K562 (cell line): ENCODE results near the gene ZNF562. TPM values are rescaled to one million over a fixed set of nuclear protein-coding genes. Genes with fewer than 3 reads are reported as not detected.

Experiments
- ATAC-seq: fragments of 200-7000 bp; cut with Tn5 transposase; 3 replicates; pipeline ENCODE4 v1.9.1; 2020; ENCODE audit warnings: moderate library complexity
- BruUV-seq: library from RNA; stranded (reverse); fragments of 400-500 nt; replicated peaks from 2 replicates; lab custom pipeline; 2021; lab: Mats Ljungman, UMichigan
- CTCF ChIA-PET: fragments of 300-600 bp; formaldehyde crosslinking; extraction: SDS; loops from one replicate; lab custom pipeline; 2021; ENCODE audit warnings: low intra/inter-chr PET ratio; lab: Yijun Ruan, JAX
- POLR2A ChIA-PET: fragments of 300-600, 350-650 bp; sonication (Branson Sonifier 250); formaldehyde crosslinking; extraction: SDS; loops from one replicate; lab custom pipeline; 2021; ENCODE audit warnings: antibody characterized with exemption, inconsistent platforms; lab: Yijun Ruan, JAX
- DNase-seq, 4 experiments: peaks; one replicate each; pipeline versions ENCODE4 v3.0.0 to v3.0.0-alpha.2; 2011 to 2018; ENCODE audit warnings: low spot score in 3 of 4, mixed read lengths in 3 of 4; ENCODE audit errors: extremely low read depth in 1 of 4
- FAIRE-seq: peaks from 2 replicates; lab custom pipeline; 2011; peaks lifted over from hg19 to GRCh38; lab: Jason Lieb, UNC
- H2AFZ ChIP-seq: 2 replicates; pipeline ENCODE4 v1.6.0; 2011; ENCODE audit warnings: low read depth, low read length, control low read depth, inconsistent platforms
- H3K27ac ChIP-seq: fragments of 200-600 bp; 3 replicates; pipeline ENCODE4 v1.8.0; 2011; ENCODE audit warnings: low read depth, mild to moderate bottlenecking, control low read depth, inconsistent platforms, low read length, moderate library complexity, mixed read lengths; ENCODE audit errors: extremely low read depth
- H3K27me3 ChIP-seq, 2 experiments: fragments of 300-600 bp in 1 of 2; 2 replicates in 1 of 2; 3 replicates in 1 of 2; pipeline versions ENCODE4 v1.6.0 to v1.8.0; 2011; ENCODE audit warnings: inconsistent platforms in 2 of 2, low read length in 2 of 2, mild to moderate bottlenecking in 1 of 2, mixed read lengths in 1 of 2, moderate library complexity in 1 of 2; ENCODE audit not compliant: control insufficient read depth in 2 of 2, insufficient read depth in 2 of 2
- H3K36me3 ChIP-seq: fragments of 300-600 bp; 3 replicates; pipeline ENCODE4 v1.8.0; 2011; ENCODE audit warnings: mild to moderate bottlenecking, low read length, inconsistent platforms; ENCODE audit not compliant: control insufficient read depth, insufficient read depth
- H3K4me1 ChIP-seq, 2 experiments: fragments of 200-600 bp in 1 of 2; replicated peaks in 1 of 2; 2 replicates in 1 of 2; 3 replicates in 1 of 2; pipeline versions ENCODE4 v1.5.1 to v1.8.0; 2011; ENCODE audit warnings: inconsistent platforms in 2 of 2, low read length in 2 of 2, mild to moderate bottlenecking in 1 of 2, mixed read lengths in 1 of 2, moderate library complexity in 1 of 2; ENCODE audit not compliant: control insufficient read depth in 2 of 2, insufficient read depth in 2 of 2
- H3K4me2 ChIP-seq: 2 replicates; pipeline ENCODE4 v1.6.1; 2011; ENCODE audit warnings: low read length, control low read depth, inconsistent platforms, mixed read lengths; ENCODE audit not compliant: insufficient read depth
- H3K4me3 ChIP-seq: fragments of 200-600 bp; sonication (generic), shearing (Covaris generic); 2 replicates; pipeline ENCODE4 v1.5.1; 2016; ENCODE audit warnings: control low read depth, inconsistent platforms
- H3K79me2 ChIP-seq: fragments of 200-600 bp; 3 replicates; pipeline ENCODE4 v1.8.0; 2011; ENCODE audit warnings: low read length, inconsistent platforms; ENCODE audit not compliant: control insufficient read depth, insufficient read depth
- H3K9ac ChIP-seq, 2 experiments: 2 replicates each; pipeline versions ENCODE4 v1.6.0 to v1.6.1; 2011; ENCODE audit warnings: low read depth in 2 of 2, low read length in 2 of 2, control low read depth in 1 of 2, inconsistent platforms in 1 of 2, mild to moderate bottlenecking in 1 of 2, mixed read lengths in 1 of 2; ENCODE audit not compliant: insufficient read depth in 1 of 2
- H3K9me1 ChIP-seq: one replicate; pipeline ENCODE4 v1.6.0; 2011; ENCODE audit warnings: inconsistent platforms, mild to moderate bottlenecking, low read length, moderate library complexity; ENCODE audit not compliant: control insufficient read depth, insufficient read depth
- H3K9me3 ChIP-seq: replicated peaks from 2 replicates; pipeline ENCODE4 v1.5.1; 2011; ENCODE audit warnings: low read depth, low read length, inconsistent platforms; ENCODE audit not compliant: control insufficient read depth, insufficient read depth
- H4K20me1 ChIP-seq: replicated peaks from 2 replicates; pipeline ENCODE4 v1.6.1; 2011; ENCODE audit warnings: low read length, inconsistent platforms, mixed read lengths; ENCODE audit not compliant: control insufficient read depth, insufficient read depth
- ADNP ChIP-seq: fragments of 200-800 bp; sonication (Bioruptor generic); IDR thresholded peaks from 2 replicates; pipeline ENCODE4 v1.6.1; 2016; ENCODE audit warnings: missing genetic modification characterization, missing compliant biosample characterization
- CBX1 ChIP-seq: sonication (generic); IDR thresholded peaks from 2 replicates; pipeline ENCODE4 v1.6.1; 2016; ENCODE audit warnings: antibody characterized with exemption, low read depth, mild to moderate bottlenecking
- CBX3 ChIP-seq, 2 experiments: IDR thresholded peaks; 1 replicate in 1 of 2; 2 replicates in 1 of 2; pipeline ENCODE4 v1.6.1; 2012; ENCODE audit warnings: inconsistent platforms in 2 of 2, low read length in 2 of 2, borderline replicate concordance in 1 of 2, control low read depth in 1 of 2
- CBX5 ChIP-seq: IDR thresholded peaks from 2 replicates; pipeline ENCODE4 v1.6.1; 2014; ENCODE audit warnings: low read depth, borderline replicate concordance
- ELF2 ChIP-seq: fragments of 250-450 bp; sonication (Bioruptor Pico); IDR thresholded peaks from 2 replicates; pipeline ENCODE4 v1.5.0; 2021; ENCODE audit warnings: mild to moderate bottlenecking
- KDM1A ChIP-seq, 2 experiments: fragments of 450-650 bp; IDR thresholded peaks; 2 replicates each; pipeline ENCODE4 v1.6.1; 2016; ENCODE audit warnings: mild to moderate bottlenecking in 2 of 2
- KLF16 ChIP-seq: IDR thresholded peaks from 2 replicates; pipeline ENCODE4 v1.6.1; 2016; ENCODE audit warnings: antibody characterized with exemption
- PHTF2 ChIP-seq: fragments of 250-450 bp; sonication (Bioruptor Pico); IDR thresholded peaks from 2 replicates; pipeline ENCODE4 v1.5.0; 2021; ENCODE audit warnings: mild to moderate bottlenecking
- RFX7 ChIP-seq: fragments of 250-450 bp; sonication (Bioruptor Pico); IDR thresholded peaks from 2 replicates; pipeline ENCODE4 v1.5.1; 2021; ENCODE audit warnings: mild to moderate bottlenecking
- TRIM28 ChIP-seq: fragments of 450-650 bp; IDR thresholded peaks from 2 replicates; pipeline ENCODE4 v1.6.1; 2017
- ZNF280A ChIP-seq: fragments of 450-650 bp; IDR thresholded peaks from 2 replicates; pipeline ENCODE4 v1.6.1; 2018; ENCODE audit warnings: mild to moderate bottlenecking, low read depth; ENCODE audit not compliant: partially characterized antibody
- WGBS: fragments of 100-300 bp; shearing (Covaris generic); methylation state at CpG from one replicate; pipeline ENCODE4 v1.1.6; 2016; ENCODE audit warnings: low coverage, mixed read lengths; ENCODE audit not compliant: insufficient coverage; ENCODE audit errors: missing lambda C conversion rate; 5-methylcytosine and 5-hydroxymethylcytosine counted together
- in situ Hi-C: fragments of 300-500 bp; cut with MboI; formaldehyde crosslinking; loops from 4 replicates; pipeline ENCODE4 v1.15.0; 2018; ENCODE audit warnings: inconsistent platforms, mixed read lengths
- intact Hi-C: fragments of 100-400 bp; cut with micrococcal nuclease; formaldehyde crosslinking; loops from 2 replicates; pipeline ENCODE4 v1.14.2; 2022
- polyA plus RNA-seq, 8 experiments: library from polyadenylated mRNA; depleted of rRNA in 4 of 8; stranded (reverse) in 5 of 8; unstranded in 3 of 8; fragments of >200 nt; fragmentation: Nextera tagmentation in 2 of 8; fragmentation: Illumina TruSeq in 1 of 8; extraction: Ambion mirVana in 2 of 8; extraction: Trizol in 1 of 8; gene quantifications; 2 replicates each; pipeline versions ENCODE4 v1.2.1 to v1.2.3, GENCODE V29; 2011 to 2014; ENCODE audit warnings: inconsistent platforms in 1 of 8, missing spikeins in 1 of 8
- total RNA-seq, 7 experiments: library from RNA; depleted of rRNA in 6 of 7; stranded (reverse); fragments of >200 nt in 6 of 7; fragmentation: Illumina TruSeq in 2 of 7; extraction: Trizol in 2 of 7; gene quantifications; 2 replicates each; pipeline versions ENCODE4 v1.2.1 to v1.2.3, GENCODE V29; 2011 to 2021; ENCODE audit warnings: low replicate concordance in 1 of 7

ZNF562 gene
- total and polyA plus RNA-seq, 9 of the 15 experiments (the other 6 are each of a cell fraction or from before 2014, with no cell fraction given): 11.8 to 46.9 (median 20.8) TPM

- no peaks in the 10 kb centered on the region for H3K36me3 ChIP-seq
- in situ Hi-C loops: no loop called here
- no peaks in the 10 kb centered on the region for H3K9me1 ChIP-seq
- BruUV-seq: no TSS peak
- H2AFZ ChIP-seq: no peak overlapping the region
- intact Hi-C loops: no loop called here
- no peak overlapping the region for H3K9ac ChIP-seq
- peaks cover 4% of the 10 kb centered on the region; the same call in 1 of the 2 replicates for H3K9me3 ChIP-seq
- H3K4me3 ChIP-seq: no peak overlapping the region
- WGBS: 13% methylated on average over 3 of the region's 3 CpGs
- TF ChIP-seq KLF16 (no peak), ELF2 (no peak), KDM1A (IDR thresholded peaks at IDR 0.05) (peak; percentile 17 to 32; a peak in 1 of 4 replicates), RFX7 (CRISPR knock-in tag) (no peak), PHTF2 (CRISPR knock-in tag) (no peak), ADNP (tag) (no peak), ZNF280A (peak; percentile 35), CBX3 (IDR thresholded peaks at IDR 0.05; ENCODE audit: borderline replicate concordance in 1 of 2, low read length in 2 of 2) (peak in 1 of 2 experiments; percentile 80; a peak in 1 of 3 replicates), TRIM28 (peak; percentile 82), CBX5 (peak; percentile 67; the same call in 1 of the 2 replicates), CBX1 (peak; percentile 84; the same call in 1 of the 2 replicates)
- H3K27me3 ChIP-seq: no peaks in the 10 kb centered on the region
- H3K79me2 ChIP-seq: no peaks in the 10 kb centered on the region
- CTCF ChIA-PET: interaction anchor here (0.6 kb wide), 1 partner anchor 21 kb away, joined by 3 read pairs; no protein-coding TSS in a partner anchor
- no peak for FAIRE-seq
- no peaks in the 10 kb centered on the region for H4K20me1 ChIP-seq
- no peak overlapping the region for H3K27ac ChIP-seq
- POLR2A ChIA-PET: interaction anchor here (0.7 to 2.0 kb wide), 2 partner anchors 10 to 67 kb away, joined by 3 to 13 read pairs; no protein-coding TSS in a partner anchor
- H3K4me2 ChIP-seq: no peak overlapping the region
- ATAC-seq: no peak
- H3K4me1 ChIP-seq: no peaks in the 10 kb centered on the region
- no peak for DNase-seq
Measured at GRCh38 chr19:9711815-9712214, 36.9 kb upstream of the ZNF562 start.
